Mammary epithelial cell (primary cell): Measurements from ENCODE around the gene KMT2B.

Experiments
- CTCF ChIP-seq, 2 donors: IDR thresholded peaks in 1 of 2; conservative IDR thresholded peaks in 1 of 2; 2 replicates each; pipeline ENCODE4 v1.5.1; 2011 to 2012; ENCODE audit warnings: inconsistent platforms in 2 of 2, low read length in 2 of 2, mild to moderate bottlenecking in 2 of 2, control low read depth in 1 of 2, low read depth in 1 of 2; ENCODE audit not compliant: insufficient read depth in 1 of 2; ENCODE audit errors: extremely low read depth in 1 of 2
- EZH2 ChIP-seq: IDR thresholded peaks from 2 replicates; pipeline ENCODE4 v1.6.1; 2012; ENCODE audit warnings: low read length, inconsistent platforms, borderline replicate concordance

- TF ChIP-seq CTCF (conservative IDR thresholded peaks at IDR 0.05 in 1 of 2, IDR thresholded peaks at IDR 0.05 in 1 of 2; ENCODE audit: extremely low read depth in 1 of 2, insufficient read depth in 1 of 2, low read depth in 1 of 2, low read length in 2 of 2) = no peak
- TF ChIP-seq EZH2 = no peak
Measured at GRCh38 chr19:35754370-35755130, 36.7 kb downstream of the KMT2B start.
